GM10847 (cell line): ENCODE results near the gene LARP6.

Experiments
- POLR2A ChIP-seq: IDR thresholded peaks from 2 replicates; pipeline ENCODE4 v1.6.1; 2011; ENCODE audit not compliant: insufficient read length; ENCODE audit errors: extremely low read depth

Gene LARP6

DNA sequence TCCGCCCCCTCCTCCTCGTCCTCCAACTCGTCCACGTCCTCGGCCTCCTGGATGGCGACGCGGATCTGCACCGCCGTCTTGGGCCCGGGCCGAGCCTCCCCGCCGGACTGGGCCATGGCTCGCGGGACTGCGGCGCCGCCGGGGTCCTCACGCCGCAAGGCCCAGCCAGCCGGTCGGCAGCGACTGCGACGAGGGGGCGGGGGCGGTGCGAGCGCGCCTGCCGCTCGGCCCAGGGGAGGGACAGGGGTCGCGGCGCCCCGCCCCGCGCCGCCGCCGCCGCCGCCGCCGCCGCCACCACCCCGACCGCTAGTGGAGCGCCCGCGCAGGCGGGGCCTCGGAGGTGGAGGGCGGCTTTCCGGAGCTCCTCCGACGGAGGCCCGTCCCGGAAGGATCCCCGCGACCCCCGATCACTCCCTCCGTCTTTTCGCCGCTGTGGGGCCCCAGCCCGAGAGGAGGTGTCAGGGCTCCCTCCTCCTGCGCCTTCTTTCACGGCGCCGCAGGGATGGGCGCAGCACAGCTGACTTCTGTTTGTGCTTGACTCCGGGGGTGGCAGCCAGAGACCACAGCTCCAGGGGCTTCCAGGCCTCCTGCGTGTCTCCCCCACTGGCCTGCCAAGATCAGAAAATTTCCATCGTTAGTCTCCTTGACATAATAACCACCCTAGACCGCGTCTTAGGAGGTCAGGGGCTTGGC lies at the start of gene LARP6:
LARP6 (minus strand) TSS at position 185 of the 693 bp plus-strand sequence; CDS start at position 116, 69 bp downstream.
- no peak for TF ChIP-seq POLR2A

DNA sequence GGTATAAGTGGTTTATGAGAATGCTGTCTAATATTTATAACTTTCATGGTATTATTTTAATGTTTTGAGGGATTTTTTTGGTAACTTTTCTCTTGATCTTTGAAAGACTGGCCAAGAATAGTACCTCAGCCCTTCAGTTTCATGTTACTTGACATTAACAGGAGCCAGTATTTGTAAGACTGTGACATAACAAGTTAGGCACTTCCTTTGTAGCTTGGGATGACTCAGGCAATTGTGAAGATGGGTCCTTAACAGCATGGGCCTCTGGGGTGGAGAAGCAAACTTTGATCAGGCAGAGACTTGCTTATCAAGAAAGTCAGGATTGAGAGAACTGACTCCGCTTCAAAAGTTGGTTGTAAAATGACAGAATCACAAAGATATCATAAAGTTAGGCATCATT lies 48.1 kb upstream of the LARP6 start:
- TF ChIP-seq POLR2A = no peak

DNA sequence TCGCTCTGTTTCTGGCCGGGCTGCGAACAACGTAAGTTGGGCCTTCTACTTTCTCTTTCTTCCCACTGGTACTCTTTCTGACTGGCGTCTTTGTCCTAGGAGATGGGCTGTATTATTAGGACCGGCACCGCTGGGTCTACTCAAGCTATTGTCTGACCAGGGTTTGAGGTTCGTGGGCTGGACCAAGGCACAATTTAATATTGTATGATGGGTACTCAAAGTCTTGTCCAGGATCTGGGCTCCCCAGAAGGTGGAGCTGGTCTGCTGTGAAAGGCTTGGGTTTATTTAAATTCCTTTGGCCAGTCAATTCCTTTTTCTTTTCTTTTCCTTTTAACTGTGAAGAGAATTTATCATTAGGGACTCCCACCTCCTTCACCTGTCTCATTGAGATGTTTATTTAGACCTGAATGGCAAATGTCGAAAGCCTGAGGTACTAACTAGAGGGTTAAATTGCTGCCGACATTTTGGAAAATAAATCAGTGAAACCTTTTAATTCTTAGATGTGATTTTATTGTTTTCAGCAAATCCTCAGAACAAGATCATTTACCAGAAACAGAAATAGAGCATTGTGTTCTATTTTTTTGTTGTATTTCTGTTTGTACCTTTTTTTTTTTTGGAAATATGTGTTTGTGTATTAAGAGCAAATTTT lies 39.1 kb upstream of the LARP6 start:
- no peak for TF ChIP-seq POLR2A

DNA sequence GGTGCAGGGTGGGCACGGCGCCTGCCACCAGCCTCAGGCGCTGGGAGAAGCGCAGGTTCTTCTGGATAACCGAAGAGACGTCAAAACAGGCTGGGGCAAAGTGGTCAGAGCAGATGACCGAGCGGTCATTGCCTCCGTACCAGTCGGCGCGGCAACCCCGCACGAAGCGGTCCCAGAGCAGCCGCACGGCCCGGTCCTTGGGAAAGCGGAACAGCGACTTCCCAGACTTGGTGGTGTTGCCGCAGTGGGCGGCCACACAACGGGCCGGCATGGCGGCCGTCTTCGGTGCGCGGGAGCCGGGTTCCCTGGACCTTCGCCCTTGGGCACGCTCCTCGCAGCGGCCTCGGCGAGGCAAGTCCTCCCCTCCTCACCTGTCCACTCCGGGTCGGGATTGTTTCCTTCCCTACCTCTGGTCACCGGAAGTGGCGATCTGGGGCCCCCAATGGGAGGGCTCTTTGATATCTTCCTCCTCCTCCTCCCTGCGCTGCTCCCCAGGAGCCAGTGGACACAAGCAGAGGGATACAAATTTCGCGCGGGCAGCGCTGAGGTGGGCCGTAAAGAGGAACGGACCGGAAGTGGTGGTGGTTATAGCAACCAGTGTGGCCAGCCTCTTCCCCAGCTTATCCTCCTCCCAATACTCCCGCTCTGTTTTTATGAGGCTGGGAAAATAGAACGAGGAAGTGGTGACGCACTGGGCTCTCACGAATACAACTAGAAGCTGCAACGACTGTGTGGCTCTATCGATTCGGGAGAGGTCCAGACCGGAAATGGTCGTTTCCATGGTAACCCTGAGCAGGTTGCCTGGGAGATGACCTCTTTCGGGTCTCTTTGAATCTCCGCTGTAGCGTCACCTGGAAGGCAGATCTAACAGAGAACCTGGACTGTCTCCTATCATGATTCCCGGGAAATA lies 38.3 kb upstream of the LARP6 start, which contains the start of the genes LRRC49 and THAP10:
LRRC49 (plus strand) TSS at position 825 of the 910 bp plus-strand sequence; CDS start at position 894, 69 bp downstream.
THAP10 (minus strand) TSS at position 432 of the 910 bp plus-strand sequence; CDS start at position 271, 161 bp downstream.
- TF ChIP-seq POLR2A = no peak

DNA sequence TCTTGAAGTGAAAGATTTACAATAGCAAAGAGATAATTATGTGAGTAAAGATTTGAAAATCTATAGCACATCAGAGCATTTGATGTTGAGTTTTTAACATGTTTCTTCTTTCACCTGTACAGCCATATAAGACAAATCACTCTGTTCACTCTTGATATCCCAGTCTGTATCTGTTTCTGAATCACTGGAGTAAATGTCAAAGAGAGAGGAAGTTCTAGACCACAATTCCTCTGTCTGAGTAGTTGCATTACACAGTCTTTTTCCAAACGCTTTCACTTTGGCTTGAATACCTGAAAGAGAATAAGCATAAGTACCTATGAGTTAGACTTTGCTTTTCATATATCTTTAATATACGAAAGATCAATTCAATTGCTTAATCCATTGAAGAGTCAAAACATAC lies 28.4 kb upstream of the LARP6 start:
- TF ChIP-seq POLR2A = no peak

DNA sequence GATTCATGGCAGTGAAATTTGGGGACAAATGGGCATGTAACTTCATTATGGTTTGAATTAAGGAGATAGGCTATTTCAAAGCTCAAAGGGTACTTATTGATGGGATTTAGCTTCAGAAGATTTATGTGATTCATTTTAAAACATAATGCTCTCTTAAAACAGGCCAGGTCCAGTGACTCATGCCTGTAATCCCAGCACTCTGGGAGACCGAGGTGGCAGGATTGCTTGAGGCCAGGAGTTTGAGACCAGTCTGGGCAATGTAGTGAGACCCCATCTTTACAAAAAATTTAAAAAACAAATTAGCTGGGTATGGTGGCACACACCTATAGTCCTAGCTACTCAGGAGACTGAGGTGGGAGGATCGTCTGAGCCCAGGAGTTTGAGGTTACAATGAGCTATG lies 26.8 kb upstream of the LARP6 start:
- no peak for TF ChIP-seq POLR2A

DNA sequence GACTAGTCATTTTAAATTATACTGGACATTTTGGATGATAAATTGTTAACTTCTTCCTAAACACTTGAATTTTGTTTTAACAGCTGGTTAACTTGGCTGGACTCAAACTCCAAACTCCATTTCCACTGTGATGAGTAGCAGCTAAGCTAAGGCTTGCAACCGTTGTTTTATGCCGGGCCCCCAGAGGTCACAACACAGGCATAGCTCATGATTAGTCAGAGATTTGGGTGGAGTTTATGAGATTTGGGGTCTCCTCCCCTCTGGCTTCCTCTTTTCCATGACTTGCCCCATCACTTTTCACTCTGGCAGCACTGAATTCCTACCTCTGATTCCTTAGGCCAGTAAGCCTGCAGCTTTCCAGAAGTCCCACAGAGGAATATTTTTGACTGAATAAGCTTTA lies 25.4 kb upstream of the LARP6 start:
- no peak for TF ChIP-seq POLR2A

- TF ChIP-seq POLR2A = no peak
Measured at GRCh38 chr15:70876683-70877082, 22.7 kb upstream of the LARP6 start.

GRCh38 chr15:70876011-70876410 lies 22.1 kb upstream of the LARP6 start:
- TF ChIP-seq POLR2A = no peak

DNA sequence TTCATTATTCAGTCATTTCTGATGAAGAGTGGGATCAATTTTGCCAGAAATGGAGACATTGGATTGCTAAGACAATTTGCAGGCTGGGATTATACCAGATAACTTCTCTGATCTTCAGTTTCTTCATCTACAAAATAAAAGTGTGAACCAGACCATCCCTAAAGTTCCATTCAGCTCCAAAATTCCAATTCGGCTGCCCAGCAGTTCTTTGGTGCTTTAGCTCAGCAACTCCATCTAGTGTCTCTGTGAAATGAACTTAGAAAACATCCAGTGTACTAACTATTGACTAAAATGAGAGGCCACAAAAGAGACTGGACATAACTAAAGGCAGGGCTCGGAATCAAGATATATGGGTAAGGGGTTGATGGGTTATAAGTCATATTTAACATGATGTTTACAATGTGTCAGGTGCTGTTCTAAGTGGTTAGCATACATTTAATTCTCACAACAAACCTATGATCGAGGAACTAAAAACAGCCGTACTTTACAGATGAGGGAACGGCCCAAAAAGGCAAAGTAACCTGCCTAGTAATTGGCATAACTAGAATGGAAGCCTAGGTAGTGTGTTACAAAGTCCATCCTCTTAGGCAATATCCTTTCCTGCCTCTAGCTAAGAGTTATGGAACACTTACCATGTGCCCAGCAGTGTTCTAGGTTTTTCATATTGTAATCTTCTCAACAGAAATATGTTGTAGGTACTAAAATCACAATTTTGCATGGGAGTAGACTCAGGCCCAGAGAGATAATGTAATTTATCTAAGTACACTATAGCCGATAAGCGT lies 21.2 kb upstream of the LARP6 start:
- no peak for TF ChIP-seq POLR2A

GRCh38 chr15:70873232-70874054 lies 19.5 kb upstream of the LARP6 start:
- no peak for TF ChIP-seq POLR2A

GRCh38 chr15:70870051-70870450 lies 16.1 kb upstream of the LARP6 start:
- TF ChIP-seq POLR2A = no peak

- TF ChIP-seq POLR2A = no peak
Measured at GRCh38 chr15:70869346-70869745, 15.4 kb upstream of the LARP6 start.

DNA sequence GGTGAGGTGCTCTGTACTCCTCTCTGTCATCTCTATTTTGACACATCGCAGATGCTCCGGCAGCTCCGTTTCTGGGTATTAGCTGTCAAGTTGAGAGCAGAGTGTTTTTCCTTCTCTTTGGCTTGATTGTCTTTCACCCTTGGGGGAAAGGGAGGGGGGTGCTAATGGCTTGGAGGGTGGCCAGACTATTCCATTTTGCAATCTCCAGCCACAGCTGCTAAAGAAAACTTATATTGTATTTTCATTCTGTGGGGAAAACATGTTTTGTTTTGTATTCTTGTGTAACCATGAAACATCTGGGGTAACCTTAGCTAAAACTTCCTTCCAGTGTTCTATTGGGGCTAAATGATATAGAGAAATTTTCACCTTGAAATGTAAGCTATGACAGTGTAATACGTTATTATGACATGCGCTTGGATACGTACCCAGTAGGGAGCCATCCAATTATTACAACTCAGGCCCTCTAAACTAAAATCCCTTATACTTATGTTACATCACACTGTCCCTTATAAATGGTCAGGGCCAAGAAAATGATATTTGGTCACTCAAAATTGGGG lies 14.0 kb upstream of the LARP6 start:
- TF ChIP-seq POLR2A = no peak

GRCh38 chr15:70866982-70867641 lies 13.2 kb upstream of the LARP6 start:
- TF ChIP-seq POLR2A = no peak
